Stimulated activated CD4-positive, alpha-beta T cell treated with anti-CD3 and anti-CD28 coated beads, TNF-alpha, amount 100 ng/mL, for 48 hours (primary cell): ENCODE results near the gene SRMS.
"Not testable (repeated sequence)": the region's sequence is repeated elsewhere in the genome, so short reads cannot be mapped to it uniquely, and the experiment has no call there.

ENCODE experiments used
- DNase-seq, 3 donors: peaks; one replicate each; pipeline ENCODE4 v3.0.0-alpha.2; 2020; ENCODE audit warnings: low read depth in 3 of 3

Gene SRMS

GRCh38 chr20:63578224-63579016 lies 30.9 kb upstream of the SRMS start:
- DNase-seq: no peak

GRCh38 chr20:63577317-63577894 lies 29.9 kb upstream of the SRMS start:
- no peak for DNase-seq

- DNase-seq: no peak
These were observed 28.8 kb upstream of the SRMS start for GRCh38 chr20:63576311-63576710.

- no peak for DNase-seq
These were observed 27.5 kb upstream of the SRMS start for GRCh38 chr20:63574829-63575743.

- no peak for DNase-seq
These were observed 26.7 kb upstream of the SRMS start, which contains the start of gene HELZ2 for GRCh38 chr20:63574156-63574828. TSS of gene HELZ2 (minus strand) at chr20:63574239. CDS start at chr20:63572385, 1,854 bp downstream.

GRCh38 chr20:63573647-63574131 lies 26.1 kb upstream of the SRMS start:
- no peak for DNase-seq

GRCh38 chr20:63572788-63573646 lies 25.5 kb upstream of the SRMS start:
- no peak for DNase-seq

GRCh38 chr20:63572071-63572787 lies 24.7 kb upstream of the SRMS start:
- no peak for DNase-seq

- not testable (repeated sequence) for DNase-seq
These were observed 23.5 kb upstream of the SRMS start for GRCh38 chr20:63571087-63571478.

GRCh38 chr20:63570281-63571086 lies 22.9 kb upstream of the SRMS start:
- no peak for DNase-seq

- no peak for DNase-seq
These were observed 21.7 kb upstream of the SRMS start for GRCh38 chr20:63568986-63569949.

GRCh38 chr20:63568170-63568981 lies 20.8 kb upstream of the SRMS start:
- DNase-seq: no peak

- DNase-seq: peak in 1 of 3 donors; percentile 38
These were observed 20.0 kb upstream of the SRMS start for GRCh38 chr20:63567386-63568169.

GRCh38 chr20:63567136-63567385 lies 19.5 kb upstream of the SRMS start:
- DNase-seq: no peak

GRCh38 chr20:63566395-63567135 lies 19.0 kb upstream of the SRMS start:
- no peak for DNase-seq
